GM21825 (cell line): ENCODE results near the gene LSM11.

Experiments used
- ATAC-seq: cut with Tn5 transposase; IDR thresholded peaks from one replicate; pipeline ENCODE4 v1.9.1; 2021; ENCODE audit warnings: mild to moderate bottlenecking, moderate library complexity; ENCODE audit not compliant: unreplicated experiment

LSM11 gene

DNA sequence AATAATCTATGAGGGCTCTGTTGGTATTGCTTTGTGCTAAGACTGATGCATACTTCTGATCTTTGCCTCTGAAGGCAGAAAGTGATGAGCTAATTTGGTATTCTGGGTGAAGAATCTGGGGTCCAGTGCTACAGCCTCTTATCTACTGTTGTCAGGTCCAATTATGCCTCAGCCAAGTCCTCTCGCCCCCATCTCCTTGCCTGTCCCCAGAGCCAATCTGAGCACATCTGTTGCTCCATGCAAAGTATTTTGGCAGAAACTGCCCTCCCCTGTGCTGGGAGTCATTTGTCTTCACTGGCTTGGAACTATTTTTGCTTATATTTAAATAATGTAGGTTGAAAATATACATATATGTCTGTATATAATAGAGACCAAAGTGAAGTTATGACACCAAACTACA lies 23.4 kb downstream of the LSM11 start:
- ATAC-seq: no peak

DNA sequence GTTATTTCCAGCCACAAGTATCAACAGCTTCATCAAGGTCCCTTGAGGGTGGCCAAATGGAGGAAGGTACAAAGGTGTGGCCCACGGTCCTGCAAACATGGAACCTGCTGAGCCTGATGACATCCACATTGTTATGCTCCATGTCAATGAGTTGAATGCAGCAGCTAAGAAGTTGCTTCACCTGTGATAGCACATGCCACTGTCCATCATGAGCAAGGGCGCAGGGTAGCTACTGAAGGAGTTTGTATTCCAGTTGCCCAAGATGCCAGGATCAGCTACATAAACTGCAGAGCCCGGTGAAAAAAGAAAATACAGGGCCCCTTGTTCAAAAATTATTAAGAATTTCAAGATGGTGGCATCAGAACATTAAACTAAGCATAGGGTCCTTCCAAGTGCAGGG lies 24.2 kb downstream of the LSM11 start:
- ATAC-seq: no peak

DNA sequence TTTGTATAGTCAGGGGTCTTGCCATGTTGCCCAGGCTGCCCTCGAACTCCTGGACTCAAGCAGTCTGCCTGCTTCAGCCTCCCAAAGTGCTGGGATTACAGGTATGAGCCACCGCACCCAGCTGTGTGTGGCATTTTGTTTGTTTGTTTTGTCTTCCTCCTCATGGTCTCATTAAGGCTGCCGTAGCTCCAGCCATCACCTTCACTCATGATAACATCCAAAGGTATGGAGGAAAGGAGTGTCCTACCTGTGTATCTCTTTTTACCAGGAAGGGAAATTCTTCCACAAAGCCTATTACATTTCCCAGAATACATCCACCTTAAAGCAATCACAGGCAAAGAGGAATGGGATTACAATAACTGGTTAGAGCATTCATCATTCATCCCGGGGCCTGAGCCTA lies 27.2 kb downstream of the LSM11 start:
- ATAC-seq: no peak

DNA sequence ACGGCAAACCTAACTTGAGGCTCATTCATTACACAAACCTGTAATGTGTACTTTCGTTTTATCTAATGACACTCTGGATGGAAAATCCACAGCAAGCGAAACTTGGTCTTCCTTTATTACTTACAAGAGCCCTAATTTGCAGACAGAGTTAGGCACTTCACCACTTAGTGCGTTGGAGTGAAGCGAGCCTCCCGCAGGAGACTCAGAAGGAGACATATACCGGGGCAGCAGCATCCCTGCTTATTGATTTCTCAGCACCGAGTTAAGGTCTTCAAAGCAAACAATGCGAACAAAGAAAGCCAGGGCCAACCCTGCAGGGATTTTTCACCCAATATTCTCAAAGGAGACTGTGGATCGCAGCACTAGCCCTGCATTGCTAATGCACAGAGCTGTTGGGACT lies 28.6 kb downstream of the LSM11 start:
- ATAC-seq: no peak

DNA sequence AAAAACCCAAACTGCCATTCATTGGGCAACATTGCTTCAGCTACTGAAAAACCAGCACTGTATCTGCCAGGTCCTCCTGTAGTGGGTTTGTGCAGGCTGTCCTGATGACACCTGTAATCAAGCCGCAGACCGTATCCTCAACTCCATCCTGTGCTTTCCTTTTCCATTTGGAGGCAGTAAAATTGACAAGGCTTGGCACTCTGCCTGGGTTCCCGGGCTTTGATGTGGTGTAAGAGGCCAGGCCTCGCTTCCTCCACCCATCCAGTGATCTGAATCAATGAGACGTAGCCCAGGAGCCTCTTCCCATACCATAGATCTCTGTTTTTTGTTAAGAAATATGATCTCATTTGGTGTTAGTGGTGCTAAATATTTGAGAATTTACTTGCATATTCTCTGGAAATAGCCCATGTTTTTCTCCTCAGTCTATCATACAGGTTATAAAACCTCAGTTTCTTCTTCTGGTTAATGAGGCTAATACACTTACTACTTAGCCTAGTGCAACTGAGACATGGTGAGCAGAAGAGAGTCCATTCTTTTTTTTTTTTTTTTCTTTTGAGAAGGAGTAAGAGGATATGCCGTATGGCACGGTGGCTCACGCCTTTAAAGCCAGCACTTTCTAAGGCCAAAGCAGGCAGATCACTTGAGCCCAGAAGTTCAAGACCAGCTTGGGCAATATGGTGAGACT lies 34.8 kb downstream of the LSM11 start:
- ATAC-seq: no peak

DNA sequence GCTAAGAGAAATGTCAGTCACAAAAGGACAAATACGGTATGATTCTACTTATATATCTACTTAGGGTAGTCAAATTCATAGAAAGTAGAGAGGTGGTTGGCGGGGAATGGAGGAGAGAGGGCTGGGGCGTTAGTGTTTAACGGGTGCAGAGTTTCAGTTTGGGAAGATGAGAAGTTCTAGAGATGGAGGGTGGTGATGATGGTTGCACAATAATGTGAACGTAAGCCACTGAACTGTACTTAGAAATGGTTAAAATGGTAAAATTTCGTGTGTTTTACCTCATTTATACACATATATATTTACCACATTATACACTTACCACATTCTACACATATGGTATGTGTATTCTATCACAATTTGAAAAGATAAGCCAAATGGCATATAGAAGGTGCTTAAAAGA lies 35.7 kb downstream of the LSM11 start:
- no peak for ATAC-seq

DNA sequence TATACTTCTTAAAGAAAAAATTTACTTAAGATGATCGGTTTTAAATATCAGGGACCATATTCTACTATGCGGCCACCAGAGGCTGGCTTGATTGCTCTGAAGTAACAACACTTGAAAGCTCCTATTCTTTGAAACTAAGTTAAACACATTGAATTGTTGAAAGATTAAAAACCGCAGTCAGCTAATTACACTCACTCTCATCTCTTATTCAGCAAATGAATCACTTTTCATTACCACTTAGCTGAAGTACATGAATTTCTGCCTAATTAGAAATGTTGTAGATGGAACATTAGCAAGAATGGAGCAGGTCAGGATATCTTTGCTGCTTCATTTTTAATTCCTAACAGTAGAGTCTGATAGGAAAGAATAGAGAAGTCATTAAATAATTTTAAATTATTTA lies 42.3 kb downstream of the LSM11 start:
- ATAC-seq: no peak

DNA sequence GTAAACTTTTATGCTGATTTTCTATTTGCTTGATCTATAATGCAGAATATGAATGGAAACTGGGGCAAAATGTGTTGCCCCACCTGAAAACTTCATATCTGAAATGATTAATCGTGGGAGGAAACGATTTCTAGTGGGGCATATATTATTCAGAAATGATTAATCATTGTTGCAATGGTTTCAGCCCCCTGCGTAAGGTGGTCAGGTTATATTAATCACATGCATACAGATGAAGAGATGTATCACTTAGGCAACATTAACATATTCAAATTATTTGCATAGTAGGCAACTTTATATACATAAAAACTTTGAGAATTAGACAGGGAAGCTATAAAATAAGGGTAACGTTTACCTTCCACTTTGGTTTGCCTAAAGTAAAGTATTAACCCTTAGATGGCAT lies 49.8 kb downstream of the LSM11 start:
- no peak for ATAC-seq

DNA sequence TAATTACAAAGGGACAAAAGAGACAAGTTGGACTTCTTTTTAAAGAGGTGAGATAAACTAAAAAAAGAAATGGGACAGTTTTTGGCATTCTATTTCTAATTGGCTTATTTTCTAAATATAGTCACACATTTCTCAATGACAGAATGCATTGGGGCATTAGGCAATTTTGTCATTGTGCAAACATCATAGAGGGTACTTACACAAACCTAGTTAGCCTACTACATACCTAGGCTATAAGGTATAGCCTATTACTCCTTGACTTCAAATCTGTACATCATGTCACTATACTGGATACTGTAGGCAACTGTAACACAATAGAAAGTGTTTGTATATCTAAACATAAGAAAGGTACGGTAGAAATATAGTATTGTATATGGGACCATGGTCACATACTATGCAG lies 56.1 kb downstream of the LSM11 start:
- no peak for ATAC-seq

DNA sequence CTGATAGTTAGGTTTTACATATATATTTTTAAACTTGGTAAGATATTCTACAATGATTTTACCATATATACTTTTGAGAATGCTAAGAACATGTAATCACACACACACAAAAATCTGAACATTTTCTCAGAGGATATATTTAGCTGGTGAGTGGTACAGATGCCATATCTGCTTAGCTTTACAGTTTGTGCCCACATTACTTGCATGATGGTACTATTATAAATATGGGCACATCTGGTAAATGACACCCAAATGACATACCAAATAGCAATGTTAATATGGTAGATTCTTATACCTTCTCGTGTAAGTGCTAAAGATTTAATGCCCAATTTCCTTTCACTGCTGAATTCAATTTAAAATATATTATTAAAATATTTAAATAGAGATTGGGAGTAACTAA lies 56.6 kb downstream of the LSM11 start:
- no peak for ATAC-seq

DNA sequence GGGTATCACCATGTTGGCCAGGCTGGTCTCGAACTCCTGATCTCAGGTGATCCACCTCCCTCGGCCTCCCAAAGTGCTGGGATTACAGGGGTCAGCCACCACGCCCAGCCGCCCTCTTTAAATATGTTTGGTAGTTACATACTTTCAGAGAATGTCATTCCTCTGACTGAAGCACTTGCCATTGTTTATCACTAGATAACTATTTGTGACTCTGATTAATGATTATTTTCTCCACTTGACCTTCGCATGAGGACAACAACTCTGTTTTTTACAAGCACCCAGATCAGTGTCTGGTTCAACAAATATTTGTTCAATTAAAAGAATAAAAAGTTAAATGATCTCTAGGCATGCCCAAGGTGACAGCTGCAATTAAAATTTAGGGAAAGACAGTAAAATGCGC lies 59.2 kb downstream of the LSM11 start:
- no peak for ATAC-seq

DNA sequence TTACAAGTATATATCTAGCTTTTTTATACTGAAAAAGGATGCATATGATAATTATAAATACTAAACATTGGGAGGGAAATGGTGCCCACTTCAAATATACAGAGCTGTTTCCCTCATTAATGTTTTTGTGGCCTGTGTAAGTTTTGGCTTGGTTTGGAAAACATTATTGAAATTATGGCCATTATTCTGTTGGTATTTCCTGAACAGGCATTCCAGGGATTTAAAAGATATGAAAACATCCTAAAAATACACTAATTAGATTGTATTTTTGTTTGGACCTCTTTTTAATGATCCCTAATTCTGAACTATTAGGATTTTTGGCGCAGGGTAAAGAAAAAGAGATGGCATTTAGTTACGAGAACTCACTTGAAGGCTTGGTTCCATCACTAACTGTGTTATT lies 64.5 kb downstream of the LSM11 start:
- no peak for ATAC-seq
